Measurements from ENCODE around the gene POU2AF3.
"Not testable (repeated sequence)": the region's sequence is repeated elsewhere in the genome, so short reads cannot be mapped to it uniquely, and the experiment has no call there.

POU2AF3 gene

GRCh38 chr11:111298413-111299100 lies at the start of gene POU2AF3:
Gene POU2AF3, plus strand, starts transcription at chr11:111298546. Its CDS starts 36 bp downstream, at chr11:111298582.
- no peak for DNase-seq

- no peak for DNase-seq
Measured at GRCh38 chr11:111250936-111251335, 47.4 kb upstream of the POU2AF3 start.

- DNase-seq, result no peak
Measured at GRCh38 chr11:111253131-111253530, 45.2 kb upstream of the POU2AF3 start.

GRCh38 chr11:111253630-111254029 lies 44.7 kb upstream of the POU2AF3 start:
- DNase-seq, result no peak

- no peak for DNase-seq
Measured at GRCh38 chr11:111258046-111258445, 40.3 kb upstream of the POU2AF3 start.

- DNase-seq, result no peak
Measured at GRCh38 chr11:111259896-111260295, 38.5 kb upstream of the POU2AF3 start.

- no peak for DNase-seq
Measured at GRCh38 chr11:111260811-111261210, 37.5 kb upstream of the POU2AF3 start.

- no peak for DNase-seq
Measured at GRCh38 chr11:111264646-111265045, 33.7 kb upstream of the POU2AF3 start.

- no peak for DNase-seq
Measured at GRCh38 chr11:111265421-111265820, 32.9 kb upstream of the POU2AF3 start.

GRCh38 chr11:111268303-111268702 lies 30.0 kb upstream of the POU2AF3 start:
- not testable (repeated sequence) for DNase-seq

- DNase-seq, result no peak
Measured at GRCh38 chr11:111269146-111269868, 29.0 kb upstream of the POU2AF3 start.

GRCh38 chr11:111272420-111272819 lies 25.9 kb upstream of the POU2AF3 start:
- DNase-seq, result no peak

GRCh38 chr11:111282562-111283075 lies 15.7 kb upstream of the POU2AF3 start:
- DNase-seq, result no peak

GRCh38 chr11:111283945-111284481 lies 14.3 kb upstream of the POU2AF3 start:
- no peak for DNase-seq

- DNase-seq, result no peak
Measured at GRCh38 chr11:111285189-111286091, 12.9 kb upstream of the POU2AF3 start.

- no peak for DNase-seq
Measured at GRCh38 chr11:111291764-111292163, 6.6 kb upstream of the POU2AF3 start.

- not testable (repeated sequence) for DNase-seq
Measured at GRCh38 chr11:111292408-111292807, 5.9 kb upstream of the POU2AF3 start.

- DNase-seq, result no peak
Measured at GRCh38 chr11:111296196-111296595, 2.1 kb upstream of the POU2AF3 start.

- no peak for DNase-seq
Measured at GRCh38 chr11:111297696-111298095, 650 bp upstream of the POU2AF3 start.

- no peak for DNase-seq
Measured at GRCh38 chr11:111299101-111300026, 1.0 kb downstream of the POU2AF3 start.

- DNase-seq, result no peak
Measured at GRCh38 chr11:111300569-111300968, 2.2 kb downstream of the POU2AF3 start.

Data from activated CD4-positive, CD25-positive, alpha-beta regulatory T cell (primary cell).